ENCODE results near the gene ACP2.

Gene ACP2

DNA sequence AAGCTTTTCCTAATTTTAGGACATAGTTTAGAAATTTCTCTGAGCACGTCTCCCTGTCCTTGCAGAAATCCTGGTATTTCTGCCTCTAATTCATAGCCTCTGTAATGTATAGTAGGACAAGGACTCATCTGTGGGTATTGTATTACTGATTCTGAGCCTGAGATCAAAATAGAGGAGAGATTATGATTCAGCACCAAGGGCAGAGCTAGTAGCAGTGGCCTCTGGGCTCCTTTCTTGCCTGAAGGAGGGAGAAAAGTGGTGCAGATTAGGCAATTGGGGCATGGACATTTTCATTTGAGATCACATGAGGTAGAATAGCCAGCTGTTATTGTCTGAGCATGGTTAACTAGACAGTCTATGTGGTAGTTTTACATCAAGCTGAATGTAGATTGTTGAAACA lies 24.1 kb upstream of the ACP2 start:
- peaks cover 46% of the 10 kb centered on the region for H3K4me1 Mint-ChIP-seq (ENCODE audit: low read depth)
- H3K4me3 Mint-ChIP-seq: no peak overlapping the region
- H3K9me3 Mint-ChIP-seq: no peaks in the 10 kb centered on the region
- no peak for DNase-seq
- H3K36me3 Mint-ChIP-seq (ENCODE audit: low read depth): peaks cover 55% of the 10 kb centered on the region
- H3K27me3 Mint-ChIP-seq: no peaks in the 10 kb centered on the region
- H3K27ac Mint-ChIP-seq: peak overlapping the region; percentile 85

DNA sequence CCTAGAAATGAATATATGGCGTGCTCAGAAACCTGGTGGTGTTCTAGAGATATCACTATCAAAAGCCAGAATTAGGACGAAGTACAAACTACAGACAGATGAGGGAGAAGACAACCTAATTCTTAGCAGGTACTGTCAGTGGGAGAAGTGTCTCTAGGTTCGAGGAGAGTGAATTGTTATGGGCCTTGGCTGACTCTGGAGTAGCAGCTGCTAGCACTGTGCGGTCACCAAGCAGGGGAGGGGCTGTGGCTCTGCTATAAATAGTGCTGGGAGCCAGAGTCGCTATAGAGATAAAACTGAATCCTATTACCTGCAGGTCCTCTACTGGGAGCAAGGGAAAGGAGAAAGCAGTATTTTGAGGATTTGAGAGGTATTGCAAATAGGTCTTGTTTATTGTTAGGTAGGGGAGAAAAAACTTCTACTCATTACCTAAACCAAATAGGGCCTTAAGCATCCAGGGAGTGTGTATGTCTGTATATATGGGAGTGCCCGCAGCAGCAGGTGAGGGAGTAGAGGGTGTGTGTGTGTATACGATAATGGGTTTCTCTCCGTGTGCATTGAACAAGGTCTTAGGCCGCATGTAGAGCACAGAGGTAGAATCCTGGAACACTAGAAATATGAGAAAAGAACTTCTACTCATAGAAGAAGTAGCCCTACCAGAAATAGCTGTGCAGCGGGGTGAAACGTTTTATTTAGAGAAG lies 23.5 kb upstream of the ACP2 start:
- H3K27ac Mint-ChIP-seq: peak overlapping the region; percentile 85
- H3K4me3 Mint-ChIP-seq: peak overlapping the region; percentile 80
- H3K4me1 Mint-ChIP-seq (ENCODE audit: low read depth): peaks cover 48% of the 10 kb centered on the region
- no peak for DNase-seq
- no peaks in the 10 kb centered on the region for H3K27me3 Mint-ChIP-seq
- peaks cover 50% of the 10 kb centered on the region for H3K36me3 Mint-ChIP-seq (ENCODE audit: low read depth)
- no peaks in the 10 kb centered on the region for H3K9me3 Mint-ChIP-seq

GRCh38 chr11:47271328-47271727 lies 22.7 kb upstream of the ACP2 start:
- DNase-seq: no peak
- peak overlapping the region; percentile 85 for H3K27ac Mint-ChIP-seq
- no peaks in the 10 kb centered on the region for H3K9me3 Mint-ChIP-seq
- H3K4me1 Mint-ChIP-seq (ENCODE audit: low read depth): peaks cover 48% of the 10 kb centered on the region
- H3K36me3 Mint-ChIP-seq (ENCODE audit: low read depth): peaks cover 43% of the 10 kb centered on the region
- peak overlapping the region; percentile 80 for H3K4me3 Mint-ChIP-seq
- H3K27me3 Mint-ChIP-seq: no peaks in the 10 kb centered on the region

- Mint-ChIP-seq H3K27ac (peak overlapping the region; percentile 89), H3K27me3 (no peaks in the 10 kb centered on the region), H3K9me3 (no peaks in the 10 kb centered on the region), H3K4me3 (peak overlapping the region; percentile 80), H3K36me3 (ENCODE audit: low read depth) (peaks cover 35% of the 10 kb centered on the region), H3K4me1 (ENCODE audit: low read depth) (peaks cover 53% of the 10 kb centered on the region)
- peak; percentile 50 for DNase-seq
Observed at GRCh38 chr11:47270331-47271271, 22.0 kb upstream of the ACP2 start.

- H3K36me3 Mint-ChIP-seq (ENCODE audit: low read depth): peaks cover 28% of the 10 kb centered on the region
- peaks cover 60% of the 10 kb centered on the region for H3K4me1 Mint-ChIP-seq (ENCODE audit: low read depth)
- H3K4me3 Mint-ChIP-seq: peak within 1 kb of the TSS; percentile 83
- H3K27me3 Mint-ChIP-seq: no peaks in the 10 kb centered on the region
- H3K9me3 Mint-ChIP-seq: no peaks in the 10 kb centered on the region
- peak; percentile 94 for DNase-seq
- peak within 1 kb of the TSS; percentile 99 for H3K27ac Mint-ChIP-seq
Observed at GRCh38 chr11:47269829-47270305, 21.3 kb upstream of the ACP2 start, which contains the start of gene MADD. Gene MADD, plus strand, starts transcription at chr11:47270133.

GRCh38 chr11:47269002-47269828 lies 20.6 kb upstream of the ACP2 start:
- no peaks in the 10 kb centered on the region for H3K27me3 Mint-ChIP-seq
- H3K4me1 Mint-ChIP-seq (ENCODE audit: low read depth): peaks cover 66% of the 10 kb centered on the region
- H3K4me3 Mint-ChIP-seq: peak overlapping the region; percentile 83
- DNase-seq: peak; percentile 90
- peaks cover 21% of the 10 kb centered on the region for H3K36me3 Mint-ChIP-seq (ENCODE audit: low read depth)
- no peaks in the 10 kb centered on the region for H3K9me3 Mint-ChIP-seq
- H3K27ac Mint-ChIP-seq: peak overlapping the region; percentile 99

DNA sequence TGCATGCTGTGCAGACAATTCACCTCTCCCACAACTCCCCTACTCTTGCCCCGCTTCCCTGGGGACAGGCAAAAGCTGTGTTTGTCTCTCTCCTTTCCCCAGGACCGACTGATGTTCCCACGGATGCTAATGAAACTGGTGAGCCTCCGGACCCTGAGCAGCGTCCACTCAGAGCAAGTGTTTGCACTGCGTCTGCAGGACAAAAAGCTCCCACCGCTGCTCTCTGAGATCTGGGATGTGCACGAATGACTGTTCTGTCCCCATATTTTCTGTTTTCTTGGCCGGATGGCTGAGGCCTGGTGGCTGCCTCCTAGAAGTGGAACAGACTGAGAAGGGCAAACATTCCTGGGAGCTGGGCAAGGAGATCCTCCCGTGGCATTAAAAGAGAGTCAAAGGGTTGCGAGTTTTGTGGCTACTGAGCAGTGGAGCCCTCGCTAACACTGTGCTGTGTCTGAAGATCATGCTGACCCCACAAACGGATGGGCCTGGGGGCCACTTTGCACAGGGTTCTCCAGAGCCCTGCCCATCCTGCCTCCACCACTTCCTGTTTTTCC lies 19.9 kb upstream of the ACP2 start:
- no peak for DNase-seq
- H3K4me1 Mint-ChIP-seq (ENCODE audit: low read depth): peaks cover 62% of the 10 kb centered on the region

GRCh38 chr11:47267876-47268275 lies 19.3 kb upstream of the ACP2 start:
- Mint-ChIP-seq H3K36me3 (ENCODE audit: low read depth) (peaks cover 11% of the 10 kb centered on the region), H3K27ac (peak overlapping the region; percentile 99), H3K27me3 (no peaks in the 10 kb centered on the region), H3K4me3 (peak overlapping the region; percentile 83), H3K4me1 (ENCODE audit: low read depth) (peaks cover 59% of the 10 kb centered on the region), H3K9me3 (no peaks in the 10 kb centered on the region)
- DNase-seq: no peak

More for the DNA sequence above, 19.9 kb upstream of the ACP2 start:
- peak overlapping the region; percentile 83 for H3K4me3 Mint-ChIP-seq
- no peaks in the 10 kb centered on the region for H3K27me3 Mint-ChIP-seq
- no peaks in the 10 kb centered on the region for H3K9me3 Mint-ChIP-seq
- peak overlapping the region; percentile 99 for H3K27ac Mint-ChIP-seq
- H3K36me3 Mint-ChIP-seq (ENCODE audit: low read depth): peaks cover 14% of the 10 kb centered on the region

GRCh38 chr11:47264521-47264920 lies 15.9 kb upstream of the ACP2 start:
- Mint-ChIP-seq H3K4me1 (ENCODE audit: low read depth) (peaks cover 37% of the 10 kb centered on the region), H3K4me3 (no peak overlapping the region), H3K9me3 (no peaks in the 10 kb centered on the region), H3K27me3 (no peaks in the 10 kb centered on the region), H3K27ac (peak overlapping the region; percentile 81), H3K36me3 (ENCODE audit: low read depth) (peaks cover 7% of the 10 kb centered on the region)
- no peak for DNase-seq

DNA sequence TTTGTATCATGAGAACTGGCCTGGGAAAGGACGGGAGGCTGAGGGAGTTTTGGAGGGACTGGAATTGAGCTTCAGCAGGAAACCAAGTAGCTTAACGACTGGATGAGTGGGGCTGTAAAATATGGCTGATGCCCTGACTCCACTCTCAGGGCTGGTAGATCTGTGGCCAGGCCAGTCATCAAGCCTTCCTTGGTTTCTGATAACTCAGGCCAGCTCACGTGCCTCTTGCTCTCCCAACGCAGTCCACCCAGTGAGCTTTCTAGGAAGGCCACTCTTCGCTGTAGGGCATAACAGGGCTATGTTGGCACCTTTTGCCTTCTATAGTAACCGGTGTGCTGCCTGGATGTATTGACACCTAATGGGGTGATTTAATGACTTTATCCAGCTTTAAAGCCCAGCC lies 15.5 kb upstream of the ACP2 start:
- Mint-ChIP-seq H3K9me3 (no peaks in the 10 kb centered on the region), H3K27ac (peak overlapping the region; percentile 81), H3K36me3 (ENCODE audit: low read depth) (peaks cover 7% of the 10 kb centered on the region), H3K27me3 (no peaks in the 10 kb centered on the region), H3K4me3 (no peak overlapping the region), H3K4me1 (ENCODE audit: low read depth) (peaks cover 37% of the 10 kb centered on the region)
- no peak for DNase-seq

DNA sequence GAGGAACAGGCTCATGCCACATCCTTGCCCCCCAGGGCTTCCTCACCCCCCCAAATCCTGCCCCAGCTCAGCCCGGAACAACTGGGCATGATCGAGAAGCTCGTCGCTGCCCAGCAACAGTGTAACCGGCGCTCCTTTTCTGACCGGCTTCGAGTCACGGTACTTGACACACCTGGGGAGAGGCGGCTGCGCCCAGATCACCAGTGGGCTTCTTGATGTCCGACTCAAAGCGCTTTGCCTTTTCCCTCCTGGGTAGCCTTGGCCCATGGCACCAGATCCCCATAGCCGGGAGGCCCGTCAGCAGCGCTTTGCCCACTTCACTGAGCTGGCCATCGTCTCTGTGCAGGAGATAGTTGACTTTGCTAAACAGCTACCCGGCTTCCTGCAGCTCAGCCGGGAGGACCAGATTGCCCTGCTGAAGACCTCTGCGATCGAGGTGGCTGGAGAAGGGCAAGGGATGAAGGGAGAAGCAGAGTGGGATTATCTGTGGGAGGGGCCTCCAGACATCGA lies 12.7 kb upstream of the ACP2 start:
- DNase-seq: no peak
- H3K36me3 Mint-ChIP-seq (ENCODE audit: low read depth): peaks cover 5% of the 10 kb centered on the region
- no peaks in the 10 kb centered on the region for H3K9me3 Mint-ChIP-seq
- H3K27me3 Mint-ChIP-seq: no peaks in the 10 kb centered on the region
- H3K27ac Mint-ChIP-seq: no peak overlapping the region
- H3K4me1 Mint-ChIP-seq (ENCODE audit: low read depth): peaks cover 24% of the 10 kb centered on the region
- H3K4me3 Mint-ChIP-seq: no peak overlapping the region

- no peak overlapping the region for H3K27ac Mint-ChIP-seq
- H3K4me3 Mint-ChIP-seq: no peak overlapping the region
- peaks cover 16% of the 10 kb centered on the region for H3K4me1 Mint-ChIP-seq (ENCODE audit: low read depth)
- peaks cover 5% of the 10 kb centered on the region for H3K36me3 Mint-ChIP-seq (ENCODE audit: low read depth)
- no peaks in the 10 kb centered on the region for H3K9me3 Mint-ChIP-seq
- no peaks in the 10 kb centered on the region for H3K27me3 Mint-ChIP-seq
- no peak for DNase-seq
Observed at GRCh38 chr11:47260366-47260765, 11.8 kb upstream of the ACP2 start.

GRCh38 chr11:47259232-47259977 lies 10.8 kb upstream of the ACP2 start:
- no peak overlapping the region for H3K4me3 Mint-ChIP-seq

More at GRCh38 chr11:47259232-47259977, 10.8 kb upstream of the ACP2 start:
- Mint-ChIP-seq H3K27me3 (no peaks in the 10 kb centered on the region), H3K27ac (no peak overlapping the region), H3K9me3 (no peaks in the 10 kb centered on the region), H3K36me3 (ENCODE audit: low read depth) (peaks cover 5% of the 10 kb centered on the region), H3K4me1 (ENCODE audit: low read depth) (peaks cover 11% of the 10 kb centered on the region)
- DNase-seq: peak; percentile 63
